Uterus (tissue), 4 donors: ENCODE measurements around the gene HEXB. TPM values are rescaled to one million over a fixed set of nuclear protein-coding genes. Genes with fewer than 3 reads are reported as not detected.
"Not testable (repeated sequence)": the region's sequence is repeated elsewhere in the genome, so short reads cannot be mapped to it uniquely, and the experiment has no call there.

Experiments
- DNase-seq, 2 donors: peaks; one replicate each; pipeline ENCODE4 v3.0.0-alpha.2; 2019 to 2020
- H3K27ac ChIP-seq, 2 donors: fragments of 200-600 bp; sonication (generic); 1 replicate in 1 of 2; 2 replicates in 1 of 2; pipeline ENCODE4 v1.5.1; 2016 to 2018
- H3K27me3 ChIP-seq, 2 donors: fragments of 200-600 bp; sonication (generic); one replicate each; pipeline ENCODE4 v1.5.1; 2018 to 2019; ENCODE audit warnings: control low read depth in 1 of 2
- H3K36me3 ChIP-seq, 2 donors: fragments of 200-600 bp; sonication (generic); one replicate each; pipeline ENCODE4 v1.5.1; 2019; ENCODE audit warnings: control low read depth in 1 of 2
- H3K4me1 ChIP-seq, 2 donors: fragments of 200-600 bp; sonication (generic); one replicate each; pipeline ENCODE4 v1.5.1; 2018 to 2019; ENCODE audit warnings: control low read depth in 1 of 2
- H3K4me3 ChIP-seq, 2 donors: fragments of 200-600 bp; sonication (generic); 1 replicate in 1 of 2; 2 replicates in 1 of 2; pipeline ENCODE4 v1.5.1; 2018 to 2019; ENCODE audit warnings: mild to moderate bottlenecking in 1 of 2
- H3K9me3 ChIP-seq, 2 donors: fragments of 200-600 bp; sonication (generic); one replicate each; pipeline ENCODE4 v1.5.1; 2019; ENCODE audit warnings: control low read depth in 1 of 2
- CTCF ChIP-seq, 4 experiments: fragments of 200-600 bp in 2 of 4; fragments of 450-650 bp in 2 of 4; sonication (generic) in 2 of 4; IDR thresholded peaks; one replicate each; pipeline ENCODE4 v1.5.1; 2016 to 2019; ENCODE audit warnings: antibody characterized with exemption in 4 of 4, mild to moderate bottlenecking in 2 of 4, moderate library complexity in 1 of 4
- POLR2A ChIP-seq, 2 donors: fragments of 450-650 bp; IDR thresholded peaks; one replicate each; pipeline ENCODE4 v1.6.1; 2016; ENCODE audit warnings: antibody characterized with exemption in 2 of 2, mild to moderate bottlenecking in 1 of 2, moderate library complexity in 1 of 2
- intact Hi-C: fragments of 100-400 bp; cut with DNase I; formaldehyde crosslinking; loops from one replicate; pipeline ENCODE4 v1.15.1; 2023; ENCODE audit warnings: low total_unique reads
- total RNA-seq, 4 donors: library from RNA; depleted of rRNA in 3 of 4; stranded (reverse); fragments of >200 nt in 3 of 4; gene quantifications; one replicate each; pipeline versions ENCODE4 v1.1.0 to v1.2.4, GENCODE V29; 2014 to 2023
- donor health status: DM: yes; HTN: yes; CAD: no.

HEXB gene
- total RNA-seq, 4 donors from 2014 or later, result 115 to 195 (median 146) TPM

DNA sequence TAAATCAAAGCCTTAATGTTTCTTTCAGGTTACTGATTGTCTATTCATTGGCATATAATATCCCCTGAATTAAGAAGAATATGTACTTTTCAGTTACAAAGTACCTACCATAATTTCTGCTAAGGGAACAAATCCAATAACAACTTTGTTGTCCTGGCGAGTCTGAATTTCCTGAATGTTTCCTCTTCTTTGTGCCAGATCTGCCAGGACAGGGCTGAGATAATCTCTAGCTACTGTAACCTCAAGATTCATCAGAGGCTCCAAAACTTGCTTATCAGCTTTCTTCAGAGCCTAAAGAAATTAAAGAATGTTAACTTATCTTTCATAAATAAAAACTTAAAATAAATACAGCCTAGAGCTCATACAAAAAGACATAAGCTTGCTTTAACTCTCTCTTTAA, 37.2 kb downstream of the HEXB start:
- Histone ChIP-seq H3K27ac (no peak overlapping the region), H3K4me1 (no peaks in the 10 kb centered on the region), H3K36me3 (no peaks in the 10 kb centered on the region), H3K27me3 (no peaks in the 10 kb centered on the region), H3K9me3 (no peaks in the 10 kb centered on the region), H3K4me3 (no peak overlapping the region)
- intact Hi-C loops, result no loop called here
- no peak for TF ChIP-seq POLR2A (IDR thresholded peaks at IDR 0.05)
- no peak for TF ChIP-seq CTCF (IDR thresholded peaks at IDR 0.05)
- DNase-seq, result no peak

DNA sequence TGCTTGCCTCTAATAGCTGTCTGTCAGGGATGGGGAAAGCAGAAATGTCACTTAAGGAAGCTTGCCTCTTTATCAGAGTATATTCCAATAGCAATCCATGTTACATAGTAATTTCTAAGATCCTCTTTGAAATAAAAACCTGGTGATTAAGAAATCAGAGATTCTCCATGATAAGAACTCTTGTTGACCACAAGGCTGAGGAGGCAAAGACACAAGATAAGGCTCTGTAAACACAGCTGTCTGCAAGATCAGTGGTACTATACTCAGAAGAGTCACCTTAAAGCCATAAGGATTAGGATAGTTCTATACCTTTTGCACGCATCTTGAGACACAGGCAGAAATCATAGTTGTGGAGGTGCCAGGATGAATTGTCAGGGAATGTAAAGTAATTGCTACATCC, 40.3 kb downstream of the HEXB start:
- no peak overlapping the region for H3K27ac ChIP-seq
- no peaks in the 10 kb centered on the region for H3K36me3 ChIP-seq
- H3K4me3 ChIP-seq, result no peak overlapping the region
- intact Hi-C loops, result no loop called here
- no peaks in the 10 kb centered on the region for H3K27me3 ChIP-seq
- no peak for DNase-seq
- no peaks in the 10 kb centered on the region for H3K4me1 ChIP-seq
- H3K9me3 ChIP-seq, result no peaks in the 10 kb centered on the region
- no peak for TF ChIP-seq POLR2A (IDR thresholded peaks at IDR 0.05)
- no peak for TF ChIP-seq CTCF (IDR thresholded peaks at IDR 0.05)

- DNase-seq, result no peak
- TF ChIP-seq CTCF (IDR thresholded peaks at IDR 0.05) (no peak), POLR2A (IDR thresholded peaks at IDR 0.05) (no peak)
- Histone ChIP-seq H3K4me1 (no peaks in the 10 kb centered on the region), H3K36me3 (no peaks in the 10 kb centered on the region), H3K9me3 (no peaks in the 10 kb centered on the region), H3K27ac (no peak overlapping the region), H3K4me3 (no peak overlapping the region), H3K27me3 (no peaks in the 10 kb centered on the region)
- intact Hi-C loops, result no loop called here
Observed at GRCh38 chr5:74736759-74737158, 51.7 kb downstream of the HEXB start.

DNA sequence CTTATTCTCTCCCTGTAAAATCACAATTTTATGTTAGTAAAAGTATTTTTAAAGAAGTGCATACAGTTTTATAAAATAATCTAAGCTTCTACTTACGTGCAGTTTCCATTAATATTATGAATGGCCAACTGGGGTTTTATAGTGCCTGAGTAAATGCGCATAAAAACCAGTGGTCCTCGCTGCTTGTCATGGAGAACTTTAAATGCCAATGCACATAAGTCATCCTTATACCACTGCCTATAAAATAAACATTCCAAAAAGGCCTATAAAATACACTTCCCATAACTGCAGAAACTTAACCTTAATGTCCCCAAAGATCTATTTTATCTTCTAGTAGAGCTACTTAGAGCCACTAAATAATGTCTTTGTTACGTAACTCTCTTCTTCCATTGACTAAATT, 53.4 kb downstream of the HEXB start:
- no peaks in the 10 kb centered on the region for H3K27me3 ChIP-seq
- intact Hi-C loops, result no loop called here
- no peaks in the 10 kb centered on the region for H3K36me3 ChIP-seq

GRCh38 chr5:74748742-74749141, 63.7 kb downstream of the HEXB start:
- intact Hi-C loops, H3K27me3 ChIP-seq, H3K9me3 ChIP-seq, H3K36me3 ChIP-seq, H3K27ac ChIP-seq, DNase-seq, H3K4me1 ChIP-seq, H3K4me3 ChIP-seq: not testable (repeated sequence)

More for the DNA sequence above, 53.4 kb downstream of the HEXB start:
- no peak for DNase-seq
- no peaks in the 10 kb centered on the region for H3K9me3 ChIP-seq
- H3K4me3 ChIP-seq, result no peak overlapping the region
- no peak overlapping the region for H3K27ac ChIP-seq
- H3K4me1 ChIP-seq, result no peaks in the 10 kb centered on the region
- TF ChIP-seq POLR2A (IDR thresholded peaks at IDR 0.05) (no peak), CTCF (IDR thresholded peaks at IDR 0.05) (no peak)

GRCh38 chr5:74761241-74761640, 76.2 kb downstream of the HEXB start:
- Histone ChIP-seq H3K4me3 (no peak overlapping the region), H3K9me3 (no peaks in the 10 kb centered on the region), H3K36me3 (no peaks in the 10 kb centered on the region), H3K27ac (no peak overlapping the region), H3K27me3 (no peaks in the 10 kb centered on the region), H3K4me1 (peaks cover 5 to 8% of the 10 kb centered on the region in 2 donors)
- no peak for DNase-seq
- intact Hi-C loops, result no loop called here
- TF ChIP-seq CTCF (IDR thresholded peaks at IDR 0.05) (no peak), POLR2A (IDR thresholded peaks at IDR 0.05) (no peak)
